Body of pancreas (tissue), 4 donors: ENCODE results near the gene LYPLA2.

Source experiments
- POLR2A ChIP-seq, 3 donors: fragments of 450-650 bp; IDR thresholded peaks; one replicate each; pipeline ENCODE4 v1.6.1; 2016; ENCODE audit warnings: antibody characterized with exemption in 3 of 3, mild to moderate bottlenecking in 2 of 3
- TF ChIP-seq, protein P1 (sequence below), 7 experiments: fragments of 450-650 bp in 4 of 7; fragments of 200-600 bp in 3 of 7; sonication (generic) in 3 of 7; IDR thresholded peaks; one replicate each; pipeline ENCODE4 v1.5.1; 2016 to 2019; ENCODE audit warnings: antibody characterized with exemption in 7 of 7

DNA sequence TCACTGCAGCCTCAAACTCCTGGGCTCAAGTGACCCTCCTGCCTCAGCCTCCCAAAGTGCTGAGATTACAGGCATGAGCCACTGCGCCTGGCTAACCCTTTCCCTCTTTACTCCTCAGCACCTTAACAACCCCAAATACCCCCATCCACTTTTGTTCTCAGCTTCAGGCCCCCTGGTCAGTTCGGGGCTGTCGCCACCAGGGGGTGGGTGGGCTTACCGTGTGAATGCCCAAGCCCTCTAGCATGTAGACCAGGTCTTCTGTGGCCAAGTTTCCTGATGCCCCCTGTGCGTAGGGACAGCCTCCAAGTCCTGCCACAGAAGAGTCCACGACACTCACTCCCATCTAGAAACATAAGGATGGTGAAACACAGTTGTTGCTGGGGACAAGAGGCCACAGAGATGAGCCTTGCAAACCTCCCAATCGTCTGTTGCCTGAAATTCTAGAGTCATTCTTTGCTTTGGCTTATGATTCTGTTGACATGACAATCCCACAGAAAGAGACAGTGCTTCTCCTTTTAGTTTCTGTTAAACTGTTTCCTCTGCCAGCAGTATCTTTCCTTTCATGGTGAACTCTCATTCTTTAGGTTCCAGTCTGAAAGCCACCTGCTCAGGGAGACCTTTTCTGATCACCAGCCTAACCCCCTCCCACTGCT is 13.4 kb downstream of the LYPLA2 start:
- TF ChIP-seq, protein P1, sequence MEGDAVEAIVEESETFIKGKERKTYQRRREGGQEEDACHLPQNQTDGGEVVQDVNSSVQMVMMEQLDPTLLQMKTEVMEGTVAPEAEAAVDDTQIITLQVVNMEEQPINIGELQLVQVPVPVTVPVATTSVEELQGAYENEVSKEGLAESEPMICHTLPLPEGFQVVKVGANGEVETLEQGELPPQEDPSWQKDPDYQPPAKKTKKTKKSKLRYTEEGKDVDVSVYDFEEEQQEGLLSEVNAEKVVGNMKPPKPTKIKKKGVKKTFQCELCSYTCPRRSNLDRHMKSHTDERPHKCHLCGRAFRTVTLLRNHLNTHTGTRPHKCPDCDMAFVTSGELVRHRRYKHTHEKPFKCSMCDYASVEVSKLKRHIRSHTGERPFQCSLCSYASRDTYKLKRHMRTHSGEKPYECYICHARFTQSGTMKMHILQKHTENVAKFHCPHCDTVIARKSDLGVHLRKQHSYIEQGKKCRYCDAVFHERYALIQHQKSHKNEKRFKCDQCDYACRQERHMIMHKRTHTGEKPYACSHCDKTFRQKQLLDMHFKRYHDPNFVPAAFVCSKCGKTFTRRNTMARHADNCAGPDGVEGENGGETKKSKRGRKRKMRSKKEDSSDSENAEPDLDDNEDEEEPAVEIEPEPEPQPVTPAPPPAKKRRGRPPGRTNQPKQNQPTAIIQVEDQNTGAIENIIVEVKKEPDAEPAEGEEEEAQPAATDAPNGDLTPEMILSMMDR (IDR thresholded peaks at IDR 0.05): no peak
- TF ChIP-seq POLR2A (IDR thresholded peaks at IDR 0.05): no peak
